Umbilical cord (tissue), 2 donors: Measurements from ENCODE around the gene SNED1. TPM values are rescaled to one million over a fixed set of nuclear protein-coding genes. Genes with fewer than 3 reads are reported as not detected.

ENCODE experiments used
- DNase-seq: peaks from one replicate; pipeline ENCODE4 v3.0.0-alpha.2; 2015; ENCODE audit warnings: low spot score
- total RNA-seq: library from RNA; depleted of rRNA; stranded (reverse); fragments of >200 nt; gene quantifications from one replicate; pipeline ENCODE4 v1.2.3, GENCODE V29; 2014; ENCODE audit warnings: low replicate concordance; ENCODE audit not compliant: insufficient read depth

The SNED1 gene
- total RNA-seq, 1 donor from 2014 or later = 3.6 TPM

DNA sequence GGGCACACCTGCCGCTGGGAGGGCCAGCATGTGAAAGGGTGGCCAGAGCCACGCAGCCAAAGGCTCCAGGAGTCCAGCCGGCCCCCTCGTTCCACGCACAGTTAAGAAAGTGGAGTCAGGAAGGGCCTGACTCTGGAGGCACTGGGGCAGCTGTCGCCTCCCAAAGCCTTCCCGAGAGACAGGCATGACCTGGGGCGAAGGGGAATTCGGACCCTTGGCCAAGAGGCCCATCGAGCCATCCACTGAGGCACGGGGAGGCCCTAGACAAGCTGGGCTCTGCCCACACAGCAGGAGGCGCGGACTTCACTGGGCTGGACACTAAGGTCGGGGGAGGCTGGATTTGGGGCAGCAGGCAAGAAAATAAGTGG, 38.5 kb upstream of the SNED1 start:
- no peak for DNase-seq

DNA sequence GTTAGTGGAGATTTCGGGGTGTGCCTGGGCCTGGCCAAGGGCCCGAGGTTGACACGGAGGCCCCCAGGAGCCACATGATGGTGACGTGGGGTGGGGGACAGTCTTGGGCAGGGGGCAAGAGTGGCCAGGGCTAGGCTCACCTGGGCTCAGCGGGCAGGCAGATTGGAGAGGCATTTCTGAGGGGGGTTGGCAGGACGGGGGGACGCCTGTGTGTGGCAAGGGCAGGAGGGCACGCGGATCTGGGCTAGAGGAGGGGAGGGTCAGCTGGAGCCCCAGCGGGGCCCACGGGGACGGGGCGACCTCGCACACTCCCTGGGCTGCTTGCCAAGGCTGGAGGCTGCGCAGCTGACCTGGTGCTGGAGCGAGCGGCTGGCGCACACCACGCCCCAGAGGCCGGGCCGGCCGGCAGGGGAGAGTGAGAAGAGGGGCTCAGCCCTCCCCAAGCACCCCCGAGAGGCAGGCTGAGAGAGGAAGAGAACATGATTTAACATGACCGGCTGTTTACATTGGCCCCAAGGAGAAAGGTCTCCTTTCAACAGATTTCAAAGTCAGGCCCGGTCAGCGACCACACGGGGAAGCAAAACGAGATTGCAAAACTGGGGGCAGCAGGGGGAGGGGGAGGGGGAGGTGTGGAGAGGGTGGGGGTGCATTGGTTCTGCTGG, 38.0 kb upstream of the SNED1 start:
- DNase-seq = peak; percentile 88

DNA sequence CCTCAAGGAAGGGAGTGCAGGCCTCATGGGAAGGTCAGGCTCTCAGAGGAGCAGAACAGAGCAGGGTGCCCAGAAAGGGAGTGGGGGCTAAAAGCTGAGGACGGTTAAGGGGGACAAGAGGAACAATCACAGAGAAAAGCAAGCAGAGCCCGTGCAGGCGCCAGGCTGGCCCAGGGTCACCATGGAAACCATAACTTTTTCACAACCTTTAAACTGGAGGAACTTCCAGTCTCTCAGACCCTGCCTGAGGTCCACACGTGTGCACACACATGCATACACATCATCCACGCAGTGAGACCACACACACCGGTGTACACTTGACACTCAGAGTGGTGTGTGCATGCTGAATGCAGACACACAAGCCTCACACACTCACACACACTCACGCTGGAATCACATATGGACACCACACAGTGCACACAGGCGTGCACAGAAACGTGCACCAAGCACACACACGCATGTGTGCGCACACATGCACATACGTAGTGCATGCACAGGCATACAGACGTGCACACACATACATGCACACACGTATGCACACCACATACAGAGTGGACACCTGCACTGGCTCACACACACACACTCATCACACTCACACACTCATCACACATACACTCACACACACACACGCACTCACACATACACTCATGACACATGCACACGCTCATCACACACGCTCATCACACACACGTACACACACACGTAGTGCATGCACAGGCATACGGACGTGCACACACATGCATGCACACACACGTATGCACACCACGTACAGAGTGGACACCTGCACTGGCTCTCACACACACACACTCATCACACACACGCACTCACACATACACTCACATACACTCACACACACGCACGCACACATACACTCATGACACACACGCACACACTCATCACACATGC, 37.2 kb upstream of the SNED1 start:
- DNase-seq = peak; percentile 64

DNA sequence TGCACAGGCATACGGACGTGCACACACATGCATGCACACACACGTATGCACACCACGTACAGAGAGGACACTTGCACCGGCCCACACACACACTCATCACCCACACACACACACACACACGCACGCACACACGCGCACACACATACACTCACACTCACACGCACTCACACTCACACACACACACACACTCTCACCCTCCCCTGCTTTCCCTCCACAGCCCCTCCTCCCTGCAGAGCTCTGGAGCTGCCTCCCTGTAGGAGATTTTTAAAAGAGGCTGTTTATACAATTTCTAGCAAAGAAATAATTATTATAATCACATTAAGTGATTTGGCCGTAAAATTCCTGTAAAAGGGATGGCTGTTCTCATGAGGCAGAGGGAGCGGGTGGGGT, 36.5 kb upstream of the SNED1 start:
- no peak for DNase-seq

DNA sequence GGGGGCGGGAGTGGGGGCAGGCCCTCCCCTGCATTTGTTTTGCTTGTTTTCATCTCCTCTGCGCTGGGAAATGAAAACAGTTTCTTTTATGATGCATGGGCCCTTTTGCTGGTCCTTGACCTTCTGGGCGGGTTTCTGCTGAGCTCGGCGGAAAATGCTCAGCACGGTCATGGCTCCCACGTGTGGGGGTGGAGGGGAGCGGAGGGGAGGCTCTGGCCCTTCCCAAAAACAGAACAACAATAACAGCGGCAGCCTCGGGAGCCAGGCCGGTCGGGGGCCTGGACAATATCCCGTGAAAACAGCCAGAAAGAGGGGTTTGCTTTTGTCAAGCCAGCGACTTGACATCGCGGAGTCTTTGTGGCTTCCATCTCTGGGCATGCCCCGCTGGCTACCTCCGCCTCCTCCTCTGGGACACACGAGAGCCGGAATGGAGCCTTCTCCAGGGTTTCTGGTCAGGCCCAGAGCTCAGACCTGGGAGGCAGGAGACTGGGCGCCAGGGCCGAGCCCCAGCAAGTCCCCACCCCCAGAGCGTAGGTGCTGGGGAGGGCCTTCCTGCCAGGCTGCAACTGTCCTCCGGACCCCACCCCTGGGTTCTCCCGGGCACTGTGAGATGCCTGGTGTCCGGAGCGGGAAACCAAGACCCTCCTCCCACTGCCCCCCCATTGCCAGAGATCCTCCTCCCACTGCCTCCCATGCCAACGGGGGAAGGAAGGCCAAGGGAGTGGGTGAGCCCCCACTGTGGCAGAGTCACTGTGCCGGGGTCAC, 35.9 kb upstream of the SNED1 start:
- DNase-seq = peak; percentile 75

DNA sequence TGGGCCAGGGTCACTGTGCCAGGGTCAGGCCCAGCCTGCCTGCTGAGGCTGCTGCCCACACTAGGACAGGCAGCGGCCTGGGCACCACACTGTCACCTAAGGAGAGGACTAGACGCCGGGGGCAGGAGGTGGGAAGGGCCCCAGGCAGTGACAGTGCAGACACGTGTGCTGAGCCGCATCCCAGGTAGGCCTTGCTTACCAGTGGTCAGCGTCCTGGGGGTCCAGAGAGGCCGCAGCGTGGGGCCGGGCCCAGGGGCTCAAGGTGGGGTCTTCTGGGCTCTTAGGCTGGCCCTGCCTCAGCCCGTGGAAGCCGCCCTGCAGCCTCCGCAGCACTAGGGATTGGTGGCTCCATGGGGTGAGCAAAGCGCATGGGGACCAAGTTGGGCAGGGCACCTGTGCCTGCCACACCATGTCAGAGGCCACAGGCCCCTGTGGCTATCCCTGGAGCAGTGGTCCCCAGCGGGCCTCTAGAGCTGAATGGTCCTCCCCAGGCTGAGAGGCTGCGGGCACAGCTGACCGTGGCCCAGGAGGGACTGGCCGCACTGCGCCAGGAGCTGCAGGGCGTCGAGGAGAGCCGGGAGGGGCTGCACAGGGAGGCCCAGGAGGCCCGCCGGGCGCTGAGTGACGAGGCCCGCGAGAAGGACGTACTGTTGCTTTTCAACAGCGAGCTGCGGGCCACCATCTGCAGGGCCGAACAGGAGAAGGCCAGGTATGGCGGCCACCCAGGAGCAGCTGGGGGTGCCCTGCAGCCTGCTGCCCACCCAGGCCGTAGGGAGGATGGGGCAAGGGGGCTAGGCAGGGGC, 35.2 kb upstream of the SNED1 start:
- DNase-seq = no peak

DNA sequence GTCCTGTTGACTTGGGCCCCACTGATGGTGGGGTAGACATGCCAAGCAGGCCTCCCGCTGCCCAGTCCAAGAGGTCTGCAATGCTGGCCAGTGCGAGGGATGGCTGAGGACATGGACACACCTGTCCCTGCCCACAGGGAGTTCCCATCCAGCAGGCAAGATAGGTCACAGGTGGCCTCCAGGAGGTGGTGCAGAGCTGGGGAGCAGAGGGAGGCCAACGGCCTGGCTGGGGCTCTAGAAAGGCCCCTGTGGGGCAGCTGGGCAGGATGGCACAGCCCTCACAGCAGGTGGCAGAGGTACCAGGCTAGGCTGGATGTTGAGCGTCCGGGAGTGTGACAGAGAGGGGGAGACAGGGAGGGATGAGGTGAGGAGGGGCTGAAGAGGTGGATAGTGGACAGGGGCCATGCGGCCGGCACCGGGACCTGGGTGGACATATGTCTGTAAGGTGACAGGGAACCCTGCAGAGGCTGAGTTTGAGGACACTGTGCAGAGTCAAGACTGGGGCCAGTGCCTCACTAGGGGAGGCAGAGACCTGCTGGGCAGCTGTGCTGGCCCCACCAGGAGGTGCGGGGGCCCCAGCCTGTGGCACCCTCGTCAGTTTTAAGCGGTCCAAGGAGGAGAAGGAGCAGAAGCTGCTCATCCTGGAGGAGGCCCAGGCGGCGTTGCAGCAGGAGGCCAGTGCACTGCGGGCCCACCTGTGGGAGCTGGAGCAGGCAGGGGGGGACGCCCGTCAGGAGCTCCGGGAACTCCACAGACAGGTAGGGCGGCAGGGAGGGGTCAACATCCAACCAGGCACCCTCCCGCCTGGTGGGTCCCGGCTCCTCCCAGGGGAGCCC, 34.3 kb upstream of the SNED1 start:
- DNase-seq = no peak

DNA sequence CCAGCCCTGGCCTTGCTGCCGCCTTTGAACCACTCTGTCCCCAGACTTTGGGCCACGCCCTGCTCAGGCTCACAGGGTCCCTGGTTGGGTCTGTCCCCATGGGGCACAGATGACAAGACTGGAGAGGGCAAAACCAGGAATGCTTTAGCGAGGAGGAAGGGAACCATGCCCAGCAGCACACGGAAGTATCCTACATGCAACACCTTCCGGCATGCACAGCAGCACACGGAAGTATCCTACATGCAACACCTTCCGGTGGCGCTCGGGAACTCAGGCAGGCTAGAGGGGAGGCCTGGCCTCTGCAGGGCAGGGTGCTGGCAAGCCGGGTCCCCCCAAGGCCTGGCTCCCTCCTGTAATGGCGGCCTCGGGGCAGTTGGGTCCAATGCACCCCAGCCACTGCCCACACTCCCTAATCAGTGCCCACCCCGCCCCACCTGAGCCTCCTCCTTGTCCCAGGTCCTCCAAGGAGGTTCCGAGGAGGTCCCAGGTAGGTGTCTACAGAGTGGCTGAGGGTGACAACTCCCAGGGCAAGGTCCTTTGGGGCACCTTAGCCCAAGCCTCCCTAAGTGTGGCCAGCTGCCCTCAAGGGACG, 33.6 kb upstream of the SNED1 start:
- no peak for DNase-seq

DNA sequence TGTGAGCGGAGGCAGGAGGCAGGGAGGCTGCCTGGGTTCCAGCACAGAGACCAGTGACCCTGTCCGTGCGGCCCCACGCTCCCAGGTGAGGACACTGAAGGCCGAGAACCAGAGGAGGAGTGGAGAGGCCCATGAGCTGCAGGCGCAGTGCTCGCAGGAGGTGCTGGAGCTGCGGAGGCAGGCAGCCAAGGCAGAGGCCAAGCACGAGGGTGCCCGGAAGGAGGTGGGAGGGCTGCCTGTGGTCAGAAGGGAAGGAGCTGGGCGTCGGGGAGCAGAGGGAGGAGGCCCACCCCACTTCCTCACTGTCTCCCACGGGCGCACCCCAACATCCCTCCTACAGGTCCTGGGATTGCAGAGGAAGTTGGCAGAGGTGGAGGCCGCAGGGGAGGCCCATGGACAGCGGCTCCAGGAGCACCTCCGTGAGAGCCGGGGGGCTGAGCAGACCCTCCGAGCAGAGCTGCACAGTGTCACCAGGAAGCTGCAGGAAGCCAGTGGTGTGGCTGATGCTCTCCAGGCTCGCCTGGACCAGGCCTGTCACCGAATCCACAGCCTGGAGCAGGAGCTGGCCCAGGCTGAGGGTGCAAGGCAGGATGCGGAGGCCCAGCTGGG, 33.0 kb upstream of the SNED1 start:
- DNase-seq = peak; percentile 48

DNA sequence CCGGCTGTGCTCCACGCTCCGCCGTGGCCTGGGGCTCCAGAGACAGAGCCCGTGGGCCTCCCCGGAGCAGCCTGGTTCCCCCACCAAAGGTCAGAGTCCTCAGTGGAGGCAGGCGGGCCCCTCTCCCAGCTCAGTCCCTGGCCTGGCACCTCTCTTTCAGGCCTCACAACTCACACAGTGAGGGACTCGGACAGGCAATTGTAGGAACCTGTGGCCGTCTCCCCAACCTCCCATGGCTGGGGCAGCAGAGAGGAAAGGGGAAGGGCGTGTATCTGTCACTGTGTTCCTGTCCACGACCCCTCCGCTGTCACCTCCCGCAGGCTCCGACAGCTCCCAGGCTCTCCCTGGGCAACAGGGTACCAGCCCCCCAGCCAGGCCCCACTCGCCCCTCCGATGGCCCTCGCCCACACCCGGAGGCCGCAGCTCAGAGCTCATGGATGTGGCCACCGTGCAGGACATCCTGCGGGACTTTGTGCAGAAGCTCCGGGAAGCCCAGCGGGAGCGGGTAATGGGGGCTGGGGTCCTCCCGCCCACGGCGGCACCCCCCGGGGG, 32.4 kb upstream of the SNED1 start:
- no peak for DNase-seq

DNA sequence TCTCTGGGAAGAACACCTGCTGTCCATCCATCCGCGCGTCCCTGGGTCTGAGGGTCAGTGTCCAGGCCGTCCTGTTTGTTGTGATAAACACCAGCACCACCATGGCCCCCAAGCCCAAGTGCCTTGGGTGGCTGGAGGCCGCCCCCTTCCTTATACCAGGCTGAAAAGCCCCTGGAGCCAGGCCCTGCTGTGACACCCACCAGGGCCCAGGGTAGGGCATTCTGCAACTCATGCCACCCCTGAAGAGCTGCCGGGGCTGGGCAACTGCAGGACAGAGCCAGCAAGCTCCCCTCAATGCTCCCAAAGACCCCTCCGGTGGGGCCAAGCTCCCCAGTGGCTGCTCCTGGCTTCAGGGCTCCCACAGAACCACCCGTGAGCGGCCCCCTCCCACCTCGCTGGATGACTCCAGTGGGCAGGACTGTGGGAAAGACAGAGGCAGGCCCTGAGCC, 31.9 kb upstream of the SNED1 start:
- DNase-seq = no peak

DNA sequence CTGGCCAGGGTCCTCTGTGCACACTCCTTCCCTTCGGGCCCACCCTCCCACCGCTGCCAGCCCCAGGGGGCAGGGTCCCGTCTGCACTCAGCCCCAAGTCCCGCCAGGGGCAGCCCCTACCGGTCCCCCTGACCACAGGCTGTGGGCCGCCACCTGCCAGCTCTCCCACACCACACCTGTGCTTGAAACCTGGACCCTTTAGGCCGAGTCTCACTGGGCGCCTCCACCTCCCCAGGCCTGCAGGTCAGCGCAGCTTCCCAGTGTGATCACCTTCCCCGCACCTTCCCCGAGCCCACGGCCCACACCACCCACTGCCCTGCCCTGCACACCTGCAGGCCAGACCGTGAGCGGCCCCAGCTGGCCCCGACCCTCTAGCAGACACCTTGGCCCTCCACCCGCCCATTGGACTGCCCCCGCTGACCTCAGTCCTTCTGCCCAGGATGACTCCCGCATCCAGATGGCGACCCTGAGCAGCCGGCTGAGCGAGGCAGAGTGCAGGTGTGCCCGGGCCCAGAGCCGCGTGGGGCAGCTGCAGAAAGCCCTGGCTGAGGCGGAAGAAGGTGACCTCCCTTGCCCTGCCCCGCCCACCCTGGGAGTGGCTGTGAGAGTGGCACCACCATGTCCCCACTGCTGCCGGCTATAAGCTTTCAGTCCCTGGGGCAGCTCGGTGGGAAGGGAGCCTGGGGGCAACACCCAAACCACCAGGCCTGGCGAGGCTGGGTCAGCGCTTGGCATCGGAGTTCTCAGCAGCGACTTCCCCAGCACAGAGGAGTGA, 31.3 kb upstream of the SNED1 start:
- no peak for DNase-seq

DNA sequence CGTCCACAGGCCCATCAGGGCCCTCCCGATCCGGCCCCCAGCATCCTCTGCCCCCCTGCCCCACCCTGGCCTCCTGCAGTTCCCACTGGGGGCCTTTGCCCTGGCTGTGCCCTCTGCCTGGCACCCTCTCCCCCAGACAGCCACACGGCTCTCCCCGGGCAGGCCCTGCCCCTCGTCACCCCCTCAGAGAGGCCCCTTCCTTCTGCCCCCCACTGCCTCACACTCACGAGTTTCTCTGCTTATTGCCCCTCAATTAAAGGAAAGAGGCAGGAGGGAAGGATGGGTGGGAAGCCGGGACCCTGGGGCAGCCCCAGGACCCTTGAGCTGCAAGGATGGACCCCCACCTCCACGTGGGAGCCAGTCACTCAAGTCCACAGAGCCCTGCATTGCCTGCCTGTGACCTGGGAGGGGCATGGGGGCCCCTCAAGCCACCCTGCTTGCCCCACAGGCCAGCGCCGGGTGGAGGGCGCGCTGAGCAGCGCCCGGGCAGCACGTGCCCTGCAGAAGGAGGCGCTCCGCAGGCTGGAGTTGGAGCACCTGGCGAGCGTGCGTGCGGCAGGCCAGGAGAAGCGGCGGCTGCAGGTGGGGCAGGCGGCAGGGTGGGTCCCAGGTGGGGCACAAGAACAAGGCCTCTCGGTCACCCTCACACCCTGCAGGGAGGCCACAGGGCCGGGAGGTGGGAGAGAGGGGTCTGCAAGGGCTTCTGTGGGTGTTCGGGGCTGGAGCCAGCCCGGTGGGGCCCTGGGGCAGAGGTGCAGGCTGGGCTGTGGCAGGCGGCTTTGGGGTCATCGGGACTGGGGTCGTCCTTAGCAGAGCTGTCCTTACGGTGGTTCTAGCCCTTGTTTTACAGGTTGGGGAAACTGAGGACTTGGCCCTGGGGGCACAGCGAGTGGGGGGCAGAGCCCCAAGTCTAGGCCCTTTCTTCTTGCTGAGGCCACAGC, 30.5 kb upstream of the SNED1 start:
- DNase-seq = no peak

DNA sequence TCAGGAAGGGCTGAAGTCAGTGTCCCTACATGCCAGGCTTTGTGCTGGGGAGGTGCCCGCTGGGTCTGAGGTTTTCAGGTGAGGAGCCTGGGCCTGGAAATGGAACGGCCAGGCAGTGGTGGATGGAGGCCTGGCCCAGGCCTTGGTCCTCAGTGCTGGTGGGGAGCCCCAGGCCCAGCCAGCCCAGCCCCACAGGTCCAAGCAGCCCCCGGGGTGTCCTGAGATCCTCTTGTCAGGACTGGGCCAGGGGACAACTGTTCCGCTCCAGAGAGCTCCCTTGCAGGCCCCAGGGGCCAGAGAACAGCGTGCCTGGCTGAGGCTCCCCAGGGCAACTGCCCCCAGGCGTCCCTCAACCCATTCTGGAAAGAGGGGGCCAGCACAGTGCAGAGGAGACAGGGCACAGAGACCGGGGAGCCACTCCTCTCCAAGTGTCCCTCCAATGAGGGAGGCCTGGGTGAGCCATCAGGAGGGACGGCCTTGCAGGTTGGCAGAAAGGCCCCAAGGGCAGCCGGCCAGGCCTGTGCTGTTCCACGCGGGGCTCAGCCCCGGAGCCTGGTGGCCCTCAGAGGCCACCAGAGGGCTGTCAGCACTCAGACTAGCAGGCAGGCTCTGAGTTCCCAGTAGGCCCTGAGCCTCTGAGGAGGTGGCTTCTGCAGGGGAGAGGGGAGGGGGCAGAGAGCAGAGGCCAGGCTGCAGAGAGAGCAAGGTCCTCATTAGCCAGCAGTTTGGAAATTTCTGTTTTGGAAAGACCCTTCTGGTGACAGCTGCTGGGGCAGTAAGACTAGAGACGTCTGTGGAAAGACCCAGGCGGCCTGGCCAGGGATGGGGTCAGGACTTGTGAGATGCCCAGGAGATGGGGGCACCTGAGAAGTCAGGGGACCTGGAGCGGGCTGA, 29.4 kb upstream of the SNED1 start:
- DNase-seq = no peak

DNA sequence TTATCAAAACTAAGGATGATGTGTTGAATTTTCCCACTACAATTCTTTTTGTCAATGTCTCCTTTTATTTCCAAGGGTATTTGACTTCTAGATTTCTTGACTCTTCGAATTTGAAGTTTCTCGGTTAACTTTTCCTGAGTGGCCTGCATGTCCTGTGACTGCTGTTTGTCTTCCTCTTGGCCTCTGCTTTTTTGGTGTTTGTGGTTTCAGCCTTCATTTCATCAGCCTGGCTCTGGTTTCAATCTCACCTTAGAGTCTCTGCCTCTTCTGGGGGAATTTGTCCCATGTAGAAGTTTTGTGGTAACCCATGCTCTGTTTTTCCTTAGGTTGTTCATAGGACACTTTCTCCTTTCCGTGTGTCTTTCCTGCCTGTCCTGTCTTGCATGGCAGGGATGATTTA, 28.3 kb upstream of the SNED1 start:
- no peak for DNase-seq

DNA sequence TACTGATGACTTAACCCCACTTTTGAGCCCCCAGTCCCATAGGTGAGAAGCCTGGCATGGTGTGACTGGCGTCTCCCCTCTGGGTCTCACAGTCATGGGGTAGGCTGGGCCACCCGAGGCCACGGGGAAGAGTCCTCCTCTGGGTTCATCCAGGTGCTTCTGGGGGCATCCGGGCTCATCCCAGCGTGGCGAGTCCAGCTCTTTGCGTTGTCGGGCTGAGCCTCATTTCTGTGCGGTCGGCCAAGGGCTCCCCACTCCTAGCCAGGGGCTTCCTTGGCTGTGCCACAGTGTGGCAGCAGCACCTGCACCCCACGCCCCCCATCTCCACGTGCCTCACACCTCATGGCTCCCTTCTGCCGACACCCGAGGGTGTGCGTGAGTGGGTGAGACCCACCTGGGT, 27.6 kb upstream of the SNED1 start:
- no peak for DNase-seq
